Thymus (tissue), 11 donors: Measurements from ENCODE around the gene WDR37. TPM values are rescaled to one million over a fixed set of nuclear protein-coding genes. Genes with fewer than 3 reads are reported as not detected.
A peak's percentile ranks its signal among the peaks of the same experiment; 100 is the strongest.

Experiments used
- DNase-seq, 9 donors: peaks; one replicate each; pipeline ENCODE4 v3.0.0-alpha.2; 2013; ENCODE audit warnings: low spot score in 9 of 9, low read depth in 6 of 9, missing footprints in 1 of 9
- H3K27ac ChIP-seq, 2 donors: one replicate each; pipeline ENCODE4 v1.5.1; 2013; ENCODE audit warnings: control low read depth in 1 of 2, low read depth in 1 of 2, low read length in 1 of 2, mild to moderate bottlenecking in 1 of 2, moderate library complexity in 1 of 2
- H3K27me3 ChIP-seq, 2 donors: one replicate each; pipeline ENCODE4 v1.5.1; 2013; ENCODE audit warnings: low read length in 1 of 2; ENCODE audit not compliant: control insufficient read depth in 2 of 2, insufficient read depth in 1 of 2
- H3K36me3 ChIP-seq, 2 donors: one replicate each; pipeline ENCODE4 v1.5.1; 2013; ENCODE audit warnings: low read length in 1 of 2, mild to moderate bottlenecking in 1 of 2, moderate library complexity in 1 of 2; ENCODE audit not compliant: control insufficient read depth in 2 of 2, insufficient read depth in 2 of 2
- H3K4me1 ChIP-seq, 2 donors: one replicate each; pipeline ENCODE4 v1.5.1; 2013; ENCODE audit warnings: low read length in 2 of 2; ENCODE audit not compliant: control insufficient read depth in 2 of 2, insufficient read depth in 2 of 2
- H3K4me3 ChIP-seq, 2 donors: one replicate each; pipeline ENCODE4 v1.5.1; 2013; ENCODE audit warnings: low read length in 2 of 2, control low read depth in 1 of 2, mild to moderate bottlenecking in 1 of 2
- H3K9me3 ChIP-seq, 2 donors: one replicate each; pipeline ENCODE4 v1.5.1; 2013; ENCODE audit warnings: low read length in 1 of 2, mild to moderate bottlenecking in 1 of 2; ENCODE audit not compliant: control insufficient read depth in 2 of 2, insufficient read depth in 1 of 2
- WGBS: extraction: QIAGEN DNeasy Blood & Tissue Kit; methylation state at CpG from one replicate; pipeline ENCODE4 v1.1.7; 2013; 5-methylcytosine and 5-hydroxymethylcytosine counted together
- polyA plus RNA-seq: library from polyadenylated mRNA; stranded (reverse); fragments of 200-250 nt; gene quantifications from one replicate; pipeline ENCODE4 v1.2.3, GENCODE V29; 2013
- total RNA-seq: library from RNA; stranded (reverse); fragments of 120-200 nt; gene quantifications from one replicate; pipeline ENCODE4 v1.2.4, GENCODE V29; 2013
- donor health status: healthy.

Gene WDR37
- total and polyA plus RNA-seq, 2 donors, result 8.5 to 14.0 TPM

DNA sequence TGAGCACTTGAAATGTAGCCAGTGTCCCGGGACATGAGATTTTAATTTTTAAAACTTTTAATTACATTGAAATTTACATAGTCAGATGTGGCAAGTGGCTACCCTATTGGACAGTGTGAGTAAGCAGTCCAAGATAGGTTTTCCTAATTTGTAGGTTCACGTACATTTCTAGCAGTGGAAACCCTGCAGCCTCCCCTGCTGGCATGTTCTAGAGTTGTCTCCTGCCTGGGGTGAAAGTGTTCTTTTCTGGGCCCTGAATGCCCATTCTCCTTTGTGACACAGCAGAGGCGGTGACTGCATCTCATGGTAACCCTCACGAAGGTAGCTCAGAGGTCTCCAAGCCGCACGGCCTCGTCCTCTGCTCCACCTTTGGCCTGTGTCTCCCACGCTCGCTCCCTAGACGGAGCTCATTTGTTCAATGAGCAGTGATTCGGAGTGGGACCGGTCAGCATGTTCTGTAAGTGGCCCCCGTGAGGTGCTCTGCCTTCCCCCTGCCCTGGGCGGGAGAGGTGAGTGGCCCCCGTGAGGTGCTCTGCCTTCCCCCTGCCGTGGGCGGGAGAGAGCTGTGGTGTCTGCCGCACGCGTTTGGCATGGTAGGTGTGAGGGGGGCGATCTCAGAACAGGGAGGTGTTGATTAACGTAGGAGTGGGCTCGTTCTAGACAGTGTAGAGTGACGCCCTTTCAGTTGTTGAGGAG lies 18.0 kb downstream of the WDR37 start:
- H3K36me3 ChIP-seq, result peaks cover 29 to 33% of the 10 kb centered on the region in 2 donors
- H3K4me1 ChIP-seq, result no peaks in the 10 kb centered on the region
- no peak overlapping the region for H3K27ac ChIP-seq
- DNase-seq, result no peak
- no peaks in the 10 kb centered on the region for H3K27me3 ChIP-seq
- no peak overlapping the region for H3K4me3 ChIP-seq
- no peaks in the 10 kb centered on the region for H3K9me3 ChIP-seq
- 97% methylated on average over 24 of the region's 24 CpGs for WGBS

GRCh38 chr10:1074748-1075308 lies 18.6 kb downstream of the WDR37 start:
- Histone ChIP-seq H3K4me3 (no peak overlapping the region), H3K4me1 (no peaks in the 10 kb centered on the region), H3K9me3 (no peaks in the 10 kb centered on the region), H3K27me3 (no peaks in the 10 kb centered on the region), H3K36me3 (peaks cover 30 to 37% of the 10 kb centered on the region in 2 donors), H3K27ac (no peak overlapping the region)
- 96% methylated on average over 18 of the region's 18 CpGs for WGBS
- DNase-seq, result peak in 1 of 9 donors; percentile 22

GRCh38 chr10:1078668-1079067 lies 22.5 kb downstream of the WDR37 start:
- Histone ChIP-seq H3K27me3 (no peaks in the 10 kb centered on the region), H3K36me3 (peaks cover 28 to 39% of the 10 kb centered on the region in 2 donors), H3K27ac (no peak overlapping the region), H3K9me3 (no peaks in the 10 kb centered on the region), H3K4me3 (no peak overlapping the region), H3K4me1 (no peaks in the 10 kb centered on the region)
- no peak for DNase-seq

DNA sequence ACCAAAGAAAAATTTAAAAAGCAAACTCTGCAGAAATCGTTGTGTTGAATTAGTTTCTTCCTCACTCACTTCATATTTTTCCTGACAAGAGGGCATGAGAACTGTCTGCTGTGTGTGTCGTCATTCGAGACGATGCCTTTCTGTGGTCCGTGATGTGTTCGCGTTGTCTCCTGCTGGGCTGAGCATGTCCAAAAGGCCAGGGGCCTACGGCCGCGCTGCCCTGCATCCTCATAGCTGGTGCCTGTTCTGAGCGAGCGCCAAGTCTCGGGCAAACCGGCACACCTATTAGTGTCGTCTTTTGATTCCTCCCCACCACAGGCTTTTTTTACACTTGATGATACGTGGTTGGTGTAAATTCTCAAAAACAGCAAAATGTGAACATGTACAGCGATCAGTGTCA lies 27.4 kb downstream of the WDR37 start:
- H3K4me1 ChIP-seq, result no peaks in the 10 kb centered on the region
- no peak overlapping the region for H3K4me3 ChIP-seq
- DNase-seq, result no peak
- WGBS, result 98% methylated on average over 17 of the region's 17 CpGs
- H3K27ac ChIP-seq, result no peak overlapping the region
- peaks cover 51 to 66% of the 10 kb centered on the region in 2 donors for H3K36me3 ChIP-seq
- no peaks in the 10 kb centered on the region for H3K9me3 ChIP-seq
- H3K27me3 ChIP-seq, result no peaks in the 10 kb centered on the region

DNA sequence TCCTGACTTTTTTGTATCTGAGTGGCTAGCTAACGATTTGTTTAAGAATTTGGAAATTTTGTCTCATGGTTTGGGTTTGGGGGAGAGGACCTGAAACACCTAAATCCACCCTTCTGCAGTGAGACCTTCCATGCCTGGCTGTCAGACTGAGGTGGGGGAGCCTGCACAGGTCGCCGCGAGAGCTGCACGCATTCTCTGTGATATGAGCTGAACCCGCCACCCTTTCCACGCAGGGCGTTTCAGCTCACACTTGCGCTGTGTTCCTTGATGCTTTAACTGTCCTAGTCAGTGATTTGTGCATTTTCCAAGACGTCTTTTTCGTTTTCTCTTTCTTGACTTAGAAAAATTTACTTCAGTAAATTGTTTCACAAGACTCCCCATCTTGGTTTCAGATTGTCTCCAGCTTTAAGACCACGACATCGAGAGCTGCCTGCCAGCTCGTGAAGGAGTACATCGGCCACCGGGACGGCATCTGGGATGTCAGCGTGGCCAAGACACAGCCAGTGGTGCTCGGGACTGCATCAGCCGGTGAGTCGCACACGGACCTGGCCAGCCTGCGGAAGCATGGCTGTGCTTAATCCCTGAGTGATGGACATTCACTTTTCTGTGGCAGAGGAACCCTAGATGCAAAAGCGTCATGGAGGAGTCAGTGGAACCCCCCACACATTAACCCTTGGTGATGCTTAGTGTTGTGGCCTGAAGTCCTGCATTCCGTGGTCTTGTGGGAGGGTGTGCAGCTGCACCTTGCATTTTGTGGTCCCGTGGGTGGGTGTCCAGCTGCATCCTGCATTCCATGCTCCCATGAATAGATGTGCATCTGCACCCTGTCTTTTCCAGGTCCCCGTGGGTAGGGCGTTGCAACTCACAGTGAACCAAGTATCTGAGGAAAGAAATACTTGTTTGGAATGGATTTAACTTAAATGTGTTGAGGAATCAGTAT lies 28.1 kb downstream of the WDR37 start:
- no peaks in the 10 kb centered on the region for H3K27me3 ChIP-seq
- H3K9me3 ChIP-seq, result no peaks in the 10 kb centered on the region
- H3K4me1 ChIP-seq, result no peaks in the 10 kb centered on the region
- WGBS, result 98% methylated on average over 28 of the region's 28 CpGs
- no peak for DNase-seq
- peaks cover 58 to 69% of the 10 kb centered on the region in 2 donors for H3K36me3 ChIP-seq
- H3K27ac ChIP-seq, result no peak overlapping the region
- H3K4me3 ChIP-seq, result no peak overlapping the region

- no peak for DNase-seq
- Histone ChIP-seq H3K27me3 (no peaks in the 10 kb centered on the region), H3K9me3 (no peaks in the 10 kb centered on the region), H3K36me3 (peaks cover 62 to 67% of the 10 kb centered on the region in 2 donors), H3K4me3 (no peak overlapping the region), H3K27ac (no peak overlapping the region), H3K4me1 (no peaks in the 10 kb centered on the region)
- 85% methylated on average over 4 of the region's 4 CpGs for WGBS
Measured at GRCh38 chr10:1085258-1085657, 29.1 kb downstream of the WDR37 start.

DNA sequence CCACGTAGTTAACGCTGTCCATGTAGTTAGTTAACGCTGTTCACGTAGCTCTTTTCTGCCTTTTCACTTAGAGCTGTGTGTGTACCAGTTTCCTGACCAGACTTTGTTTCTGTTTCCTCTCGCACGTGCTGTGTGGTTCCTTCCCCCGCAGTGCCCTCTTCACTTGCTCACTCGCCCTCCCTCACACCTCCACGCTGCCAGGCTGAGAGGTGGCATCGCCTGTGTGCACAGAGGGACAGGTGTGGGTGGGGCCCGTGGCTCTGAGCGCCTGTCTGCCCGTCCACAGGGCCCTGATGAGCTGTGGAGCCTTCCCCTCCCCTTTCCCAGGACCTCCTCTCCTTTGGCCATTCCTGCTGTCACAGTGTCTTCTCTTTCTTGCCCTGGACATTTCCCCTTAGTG lies 30.6 kb downstream of the WDR37 start:
- DNase-seq, result no peak
- H3K9me3 ChIP-seq, result no peaks in the 10 kb centered on the region
- no peak overlapping the region for H3K27ac ChIP-seq
- H3K27me3 ChIP-seq, result no peaks in the 10 kb centered on the region
- peaks cover 69 to 77% of the 10 kb centered on the region in 2 donors for H3K36me3 ChIP-seq
- no peaks in the 10 kb centered on the region for H3K4me1 ChIP-seq
- no peak overlapping the region for H3K4me3 ChIP-seq
- WGBS, result 72% methylated on average over 13 of the region's 13 CpGs

- Histone ChIP-seq H3K27ac (no peak overlapping the region), H3K9me3 (no peaks in the 10 kb centered on the region), H3K36me3 (peaks cover 64 to 69% of the 10 kb centered on the region in 2 donors), H3K27me3 (no peaks in the 10 kb centered on the region), H3K4me1 (no peaks in the 10 kb centered on the region), H3K4me3 (no peak overlapping the region)
- WGBS, result 95% methylated on average over 19 of the region's 19 CpGs
- DNase-seq, result no peak
Measured at GRCh38 chr10:1089017-1089689, 33.0 kb downstream of the WDR37 start.
